ENCODE results near the gene ERI2. TPM values are rescaled to one million over a fixed set of nuclear protein-coding genes. Genes with fewer than 3 reads are reported as not detected.
"Not testable (repeated sequence)": the region's sequence is repeated elsewhere in the genome, so short reads cannot be mapped to it uniquely, and the experiment has no call there.

ERI2 gene
- total RNA-seq, 6 experiments from 2014 or later = 10.6 to 16.1 (median 13.1) TPM

DNA sequence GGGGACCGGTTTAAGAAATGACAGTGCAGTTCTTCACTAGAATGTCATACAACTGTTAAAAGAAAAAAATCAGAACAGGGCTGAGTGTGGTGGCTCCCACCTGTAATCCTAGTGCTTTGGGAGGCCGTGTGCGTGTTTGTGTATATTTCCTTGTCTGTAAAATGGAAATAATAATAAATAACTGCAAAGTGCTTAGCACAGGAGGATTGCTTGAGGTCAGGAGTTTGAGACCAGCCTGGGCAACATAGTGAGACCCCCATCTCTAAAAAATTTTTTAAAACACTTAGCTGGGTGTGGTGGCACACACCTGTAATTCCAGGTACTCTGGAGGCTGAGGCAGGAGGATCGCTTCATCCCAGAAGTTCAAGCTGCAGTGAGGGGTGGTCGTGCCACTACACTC, 40.0 kb downstream of the ERI2 start:
- no peak overlapping the region for H3K27ac Mint-ChIP-seq
- TF ChIP-seq, protein P1, sequence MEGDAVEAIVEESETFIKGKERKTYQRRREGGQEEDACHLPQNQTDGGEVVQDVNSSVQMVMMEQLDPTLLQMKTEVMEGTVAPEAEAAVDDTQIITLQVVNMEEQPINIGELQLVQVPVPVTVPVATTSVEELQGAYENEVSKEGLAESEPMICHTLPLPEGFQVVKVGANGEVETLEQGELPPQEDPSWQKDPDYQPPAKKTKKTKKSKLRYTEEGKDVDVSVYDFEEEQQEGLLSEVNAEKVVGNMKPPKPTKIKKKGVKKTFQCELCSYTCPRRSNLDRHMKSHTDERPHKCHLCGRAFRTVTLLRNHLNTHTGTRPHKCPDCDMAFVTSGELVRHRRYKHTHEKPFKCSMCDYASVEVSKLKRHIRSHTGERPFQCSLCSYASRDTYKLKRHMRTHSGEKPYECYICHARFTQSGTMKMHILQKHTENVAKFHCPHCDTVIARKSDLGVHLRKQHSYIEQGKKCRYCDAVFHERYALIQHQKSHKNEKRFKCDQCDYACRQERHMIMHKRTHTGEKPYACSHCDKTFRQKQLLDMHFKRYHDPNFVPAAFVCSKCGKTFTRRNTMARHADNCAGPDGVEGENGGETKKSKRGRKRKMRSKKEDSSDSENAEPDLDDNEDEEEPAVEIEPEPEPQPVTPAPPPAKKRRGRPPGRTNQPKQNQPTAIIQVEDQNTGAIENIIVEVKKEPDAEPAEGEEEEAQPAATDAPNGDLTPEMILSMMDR (IDR thresholded peaks at IDR 0.05) = no peak
- no peaks in the 10 kb centered on the region for H3K9me3 Mint-ChIP-seq
- H3K4me1 Mint-ChIP-seq (ENCODE audit: low read depth) = peaks cover 13% of the 10 kb centered on the region
- no peak for DNase-seq
- no peaks in the 10 kb centered on the region for H3K36me3 Mint-ChIP-seq (ENCODE audit: low read depth)
- H3K27me3 Mint-ChIP-seq (ENCODE audit: insufficient read depth) = peaks cover 11% of the 10 kb centered on the region
- H3K4me3 Mint-ChIP-seq = no peak overlapping the region

DNA sequence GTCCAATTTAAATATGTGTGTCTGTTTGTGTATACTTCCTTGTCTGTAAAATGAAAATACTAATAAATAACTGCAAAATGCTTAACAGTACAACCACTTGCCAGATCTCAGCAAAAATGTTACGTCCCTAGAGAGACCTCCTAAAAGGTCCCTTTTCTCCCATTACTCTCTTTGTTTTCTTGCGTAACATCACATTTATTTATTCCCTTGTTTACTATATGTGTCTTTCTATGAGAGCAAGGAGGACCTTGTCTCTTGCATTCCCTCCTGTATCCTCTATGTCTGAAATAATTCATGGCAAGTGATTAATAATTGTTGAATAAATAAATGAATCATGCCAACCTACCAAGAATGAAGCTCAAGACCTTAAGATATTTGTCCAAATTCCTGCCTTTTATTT, 40.5 kb downstream of the ERI2 start:
- no peak overlapping the region for H3K27ac Mint-ChIP-seq

DNA sequence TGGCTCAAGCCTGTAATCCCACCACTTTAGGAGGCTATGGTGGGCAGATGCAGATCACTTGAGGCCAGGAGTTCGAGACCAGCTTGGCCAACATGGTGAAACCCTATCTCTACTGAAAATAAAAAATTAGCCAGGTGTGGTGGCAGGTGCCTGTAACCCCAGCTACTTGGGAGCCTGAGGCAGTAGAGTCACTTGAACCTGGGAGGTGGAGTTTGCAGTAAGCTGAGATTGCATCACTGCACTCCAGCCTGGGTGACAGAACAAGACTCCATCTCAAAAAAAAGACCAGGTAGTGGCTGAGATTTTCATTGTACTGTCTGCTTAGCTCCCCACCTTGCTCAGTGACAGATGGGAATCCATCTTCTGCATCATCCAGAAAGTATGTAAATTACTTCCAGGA, 41.8 kb downstream of the ERI2 start:
- H3K9me3 Mint-ChIP-seq; H3K4me3 Mint-ChIP-seq; H3K36me3 Mint-ChIP-seq (ENCODE audit: low read depth); H3K27ac Mint-ChIP-seq; DNase-seq; H3K27me3 Mint-ChIP-seq (ENCODE audit: insufficient read depth): not testable (repeated sequence)
- H3K4me1 Mint-ChIP-seq (ENCODE audit: low read depth) = peaks cover 13% of the 10 kb centered on the region

More for the DNA sequence above, 40.5 kb downstream of the ERI2 start:
- no peaks in the 10 kb centered on the region for H3K36me3 Mint-ChIP-seq (ENCODE audit: low read depth)
- H3K9me3 Mint-ChIP-seq = no peaks in the 10 kb centered on the region
- peaks cover 6% of the 10 kb centered on the region for H3K27me3 Mint-ChIP-seq (ENCODE audit: insufficient read depth)
- H3K4me3 Mint-ChIP-seq = no peak overlapping the region
- TF ChIP-seq, protein P1 (IDR thresholded peaks at IDR 0.05) = no peak
- no peak for DNase-seq
- peaks cover 13% of the 10 kb centered on the region for H3K4me1 Mint-ChIP-seq (ENCODE audit: low read depth)

DNA sequence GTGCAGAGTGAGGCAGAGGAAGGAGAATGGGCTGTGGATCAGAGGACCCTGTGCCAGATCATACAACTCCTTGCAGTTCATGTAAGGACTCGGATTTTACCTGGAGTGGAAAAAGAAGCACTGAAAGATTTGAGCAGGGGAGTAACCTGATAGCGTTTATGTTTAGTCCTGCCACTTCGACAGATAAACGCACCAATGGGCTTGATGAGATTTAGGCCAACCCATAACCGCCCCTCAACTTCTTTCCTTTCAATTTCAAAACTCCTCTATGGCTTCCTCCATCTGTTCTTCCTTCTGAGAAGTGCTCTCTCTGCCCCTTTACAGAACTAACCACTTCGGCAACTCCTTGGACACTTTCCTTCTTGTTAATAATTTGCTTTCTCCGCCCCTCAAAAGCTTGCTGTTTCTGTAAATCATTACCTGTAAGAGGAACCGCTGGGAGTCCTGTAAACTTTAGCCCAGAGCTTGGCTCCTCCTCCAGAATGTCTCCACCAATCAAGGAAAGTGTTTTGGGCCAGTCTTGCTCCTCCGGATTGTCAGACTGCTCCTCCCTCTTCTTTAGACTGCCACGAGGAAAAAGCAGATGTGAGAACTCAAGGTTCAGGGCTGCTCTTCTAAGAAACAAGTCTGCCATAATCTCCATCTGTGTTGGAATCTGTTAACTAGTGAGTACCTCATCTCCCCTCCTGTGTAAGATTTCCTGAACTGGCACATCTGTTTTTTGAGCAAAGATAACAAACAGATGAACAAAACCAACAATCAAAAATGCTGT, 42.6 kb downstream of the ERI2 start, which contains the start of gene ACSM3:
Gene ACSM3, plus strand, starts transcription at position 554 of the 772 bp plus-strand sequence. CDS start 6,021 bp downstream, outside the sequence.
- Mint-ChIP-seq H3K27me3 (ENCODE audit: insufficient read depth) (peaks cover 10% of the 10 kb centered on the region; the same call in 1 of the 2 replicates), H3K27ac (peak within 1 kb of the TSS; percentile 71), H3K36me3 (ENCODE audit: low read depth) (no peaks in the 10 kb centered on the region), H3K4me3 (peak within 1 kb of the TSS; percentile 96), H3K9me3 (no peaks in the 10 kb centered on the region), H3K4me1 (ENCODE audit: low read depth) (peaks cover 13% of the 10 kb centered on the region)
- peak; percentile 75 for DNase-seq
- TF ChIP-seq, protein P1 (IDR thresholded peaks at IDR 0.05) = no peak

DNA sequence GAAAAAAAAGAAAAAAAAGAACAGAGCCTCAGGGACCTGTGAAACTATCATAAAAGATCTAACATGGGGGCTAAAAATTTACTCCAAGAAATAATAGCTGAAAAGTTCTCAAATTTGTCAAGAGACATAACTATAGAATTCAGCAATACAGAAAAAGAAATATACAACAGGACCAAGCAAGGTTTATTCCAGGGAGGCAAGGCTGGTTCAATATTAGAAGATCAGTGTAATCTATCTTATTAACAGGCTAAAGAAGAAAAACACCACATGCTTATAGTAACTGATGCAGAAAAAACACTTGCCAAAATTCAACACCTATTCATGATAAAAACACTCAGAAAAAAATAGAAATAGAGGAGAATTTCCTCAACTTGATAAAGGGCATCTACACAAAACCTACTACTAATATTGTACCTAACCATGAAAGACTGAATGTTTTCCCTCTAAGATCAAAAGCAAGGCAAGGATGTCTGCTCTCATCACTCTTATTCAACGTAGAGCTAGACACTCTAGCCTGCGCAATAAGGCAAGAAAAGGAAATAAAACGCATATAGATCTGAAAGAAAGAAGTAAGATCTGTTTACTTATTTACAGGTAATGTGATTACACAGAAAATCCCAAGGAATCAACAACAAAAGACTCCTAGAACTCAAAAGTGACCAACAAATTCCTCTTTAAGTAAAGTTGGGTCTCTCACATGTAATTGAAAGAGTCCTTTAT, 43.7 kb downstream of the ERI2 start:
- DNase-seq = no peak
- TF ChIP-seq, protein P1 (IDR thresholded peaks at IDR 0.05) = no peak
- H3K27ac Mint-ChIP-seq = no peak overlapping the region
- H3K36me3 Mint-ChIP-seq (ENCODE audit: low read depth) = no peaks in the 10 kb centered on the region
- H3K4me3 Mint-ChIP-seq = peak overlapping the region; percentile 96
- H3K9me3 Mint-ChIP-seq = no peaks in the 10 kb centered on the region
- H3K4me1 Mint-ChIP-seq (ENCODE audit: low read depth) = peaks cover 13% of the 10 kb centered on the region
- H3K27me3 Mint-ChIP-seq (ENCODE audit: insufficient read depth) = peaks cover 10% of the 10 kb centered on the region; the same call in 1 of the 2 replicates

DNA sequence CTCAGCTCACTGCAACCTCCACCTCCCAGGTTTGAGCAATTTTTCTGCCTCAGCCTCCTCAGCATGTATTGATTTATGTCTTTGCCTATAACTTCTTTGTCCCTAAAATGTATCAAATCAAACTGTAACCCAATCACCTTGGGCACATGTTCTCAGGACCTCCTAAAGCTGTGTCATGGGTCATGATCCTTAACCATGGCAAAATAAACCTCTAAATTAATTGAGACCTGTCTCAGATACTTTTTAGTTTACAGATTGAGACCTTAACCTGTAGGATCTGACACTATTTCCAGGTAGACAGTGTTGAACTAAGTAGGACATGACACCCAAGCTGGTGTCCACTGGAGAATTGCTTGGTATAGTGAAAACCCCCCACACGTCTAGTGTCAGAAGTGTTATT, 45.1 kb downstream of the ERI2 start:
- H3K27me3 Mint-ChIP-seq (ENCODE audit: insufficient read depth) = peaks cover 10% of the 10 kb centered on the region; the same call in 1 of the 2 replicates
- H3K9me3 Mint-ChIP-seq = no peaks in the 10 kb centered on the region
- H3K4me3 Mint-ChIP-seq = no peak overlapping the region
- peaks cover 13% of the 10 kb centered on the region for H3K4me1 Mint-ChIP-seq (ENCODE audit: low read depth)
- H3K36me3 Mint-ChIP-seq (ENCODE audit: low read depth) = no peaks in the 10 kb centered on the region
- DNase-seq = no peak
- TF ChIP-seq, protein P1 (IDR thresholded peaks at IDR 0.05) = no peak
- no peak overlapping the region for H3K27ac Mint-ChIP-seq

Measured in HFFc6 (cell line).